GM21381 (cell line): ENCODE measurements around the gene SPEF2.
"Not testable (repeated sequence)": the region's sequence is repeated elsewhere in the genome, so short reads cannot be mapped to it uniquely, and the experiment has no call there.

Experiments
- ATAC-seq: cut with Tn5 transposase; IDR thresholded peaks from one replicate; pipeline ENCODE4 v1.9.1; 2021; ENCODE audit warnings: mild to moderate bottlenecking, moderate library complexity; ENCODE audit not compliant: unreplicated experiment

SPEF2 gene

DNA sequence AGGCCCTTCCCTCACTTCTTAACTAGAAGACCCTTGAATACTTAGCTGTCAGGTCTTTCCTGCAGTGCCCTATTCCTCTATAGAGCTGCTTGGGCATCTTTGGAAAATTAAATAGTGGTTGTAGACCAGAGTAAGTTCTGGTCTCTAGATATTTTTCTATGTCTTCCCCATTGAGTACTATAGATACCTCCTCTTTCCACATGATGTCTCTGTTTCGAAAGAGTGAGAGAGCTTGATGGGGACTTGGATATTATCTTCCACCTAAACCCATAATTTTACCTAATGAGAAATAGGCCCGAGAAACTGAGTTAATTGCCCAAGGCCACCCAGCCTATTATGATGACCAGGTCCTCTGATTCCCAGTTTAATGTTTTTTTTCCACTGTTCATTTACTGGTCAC, 40.2 kb downstream of the SPEF2 start:
- ATAC-seq = no peak

DNA sequence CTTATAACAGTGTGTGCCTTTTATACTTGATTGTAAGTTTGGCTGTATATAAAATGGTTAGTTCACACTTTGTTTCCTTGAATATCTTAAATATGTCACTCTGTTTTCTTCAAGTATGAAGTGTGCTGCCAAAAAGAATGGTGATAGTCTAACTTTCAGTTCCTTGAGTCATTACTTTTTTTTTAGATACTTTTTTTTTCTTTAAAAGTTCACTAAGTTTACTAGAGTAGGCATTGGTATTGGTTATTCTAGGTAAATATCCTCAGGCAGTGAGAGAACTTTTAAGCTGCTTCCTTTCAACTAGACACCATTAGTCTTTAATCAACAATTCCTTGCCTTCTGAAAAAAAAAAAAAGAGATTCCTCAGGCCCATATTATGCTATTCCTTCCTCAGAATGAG, 41.9 kb downstream of the SPEF2 start:
- no peak for ATAC-seq

DNA sequence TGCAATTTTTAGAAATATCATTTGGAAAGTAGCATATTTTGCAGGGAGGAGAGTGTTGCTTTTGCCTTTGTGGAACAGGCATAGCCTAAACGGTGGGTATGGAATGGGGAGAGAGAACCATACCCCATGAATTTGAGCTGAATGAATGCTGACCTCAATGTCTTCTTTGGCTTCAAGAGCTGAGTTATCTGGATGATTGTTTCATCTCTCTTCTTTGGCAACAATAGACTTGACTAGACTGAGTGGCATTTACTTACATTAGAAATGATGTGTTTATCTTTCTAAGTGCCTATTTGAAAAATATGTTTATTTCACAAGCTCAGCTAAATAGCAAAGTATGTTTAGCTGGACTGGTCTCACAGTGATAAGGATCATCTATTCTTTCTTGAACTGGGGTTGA, 42.8 kb downstream of the SPEF2 start:
- no peak for ATAC-seq

DNA sequence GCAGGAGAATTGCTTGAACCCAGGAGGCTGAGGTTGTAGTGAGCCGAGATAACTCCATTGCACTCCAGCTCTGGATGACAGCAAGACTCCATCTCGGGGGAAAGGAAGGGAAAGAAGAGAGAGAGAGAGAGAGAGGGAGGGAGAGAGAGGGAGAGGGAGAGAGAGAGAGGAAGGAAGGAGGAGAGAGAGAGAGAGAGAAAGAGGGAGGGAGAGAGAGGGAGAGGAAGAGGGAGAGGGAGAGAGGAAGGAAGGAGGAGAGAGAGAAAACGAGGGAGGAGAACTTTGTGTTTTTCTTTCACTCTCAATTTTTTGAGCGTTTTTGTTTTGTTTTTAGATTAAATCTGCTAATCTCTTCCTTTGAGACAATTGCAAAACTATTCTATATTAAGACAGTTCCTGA, 46.9 kb downstream of the SPEF2 start:
- no peak for ATAC-seq

GRCh38 chr5:35665096-35665495, 47.4 kb downstream of the SPEF2 start:
- ATAC-seq = no peak

GRCh38 chr5:35668319-35668718, 50.7 kb downstream of the SPEF2 start:
- ATAC-seq = no peak

- ATAC-seq = no peak
Measured at GRCh38 chr5:35668794-35669193, 51.1 kb downstream of the SPEF2 start.

- ATAC-seq = no peak
Measured at GRCh38 chr5:35671541-35672295, 54.1 kb downstream of the SPEF2 start.

DNA sequence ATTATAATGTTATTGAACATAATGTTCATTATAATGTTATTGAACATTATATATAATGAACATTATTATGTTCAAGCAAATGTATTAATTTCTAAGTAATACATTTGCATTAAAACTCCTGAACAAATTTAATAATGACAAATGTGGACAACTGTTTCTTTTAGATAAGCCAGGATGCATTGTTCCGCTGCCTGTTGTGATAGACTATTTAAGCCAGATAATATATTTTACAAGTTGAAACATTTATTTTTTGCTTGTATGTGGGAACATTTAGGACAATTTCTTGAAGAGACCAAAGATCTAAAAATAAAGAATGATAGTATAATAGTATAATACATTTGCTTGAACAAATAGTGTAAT, 54.6 kb downstream of the SPEF2 start:
- not testable (repeated sequence) for ATAC-seq

DNA sequence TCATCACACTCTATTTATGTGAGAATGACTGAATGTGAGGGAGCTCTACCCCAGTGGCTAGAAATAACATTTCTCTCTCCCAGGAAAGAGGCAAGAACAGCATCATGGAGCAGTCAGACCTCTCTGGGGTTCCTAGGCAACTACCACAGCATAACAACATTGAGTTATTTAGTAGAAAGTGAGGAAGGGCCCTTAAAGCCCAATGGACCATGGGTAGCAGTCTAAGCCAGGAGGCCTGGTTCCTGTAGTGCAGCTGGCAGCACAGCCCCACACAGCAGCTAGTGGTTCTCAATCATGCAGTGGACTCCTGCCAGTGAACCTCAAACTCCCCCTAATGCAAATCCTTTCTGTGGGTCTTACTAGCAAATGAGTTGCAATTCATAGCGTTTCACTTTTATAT, 55.3 kb downstream of the SPEF2 start:
- no peak for ATAC-seq

DNA sequence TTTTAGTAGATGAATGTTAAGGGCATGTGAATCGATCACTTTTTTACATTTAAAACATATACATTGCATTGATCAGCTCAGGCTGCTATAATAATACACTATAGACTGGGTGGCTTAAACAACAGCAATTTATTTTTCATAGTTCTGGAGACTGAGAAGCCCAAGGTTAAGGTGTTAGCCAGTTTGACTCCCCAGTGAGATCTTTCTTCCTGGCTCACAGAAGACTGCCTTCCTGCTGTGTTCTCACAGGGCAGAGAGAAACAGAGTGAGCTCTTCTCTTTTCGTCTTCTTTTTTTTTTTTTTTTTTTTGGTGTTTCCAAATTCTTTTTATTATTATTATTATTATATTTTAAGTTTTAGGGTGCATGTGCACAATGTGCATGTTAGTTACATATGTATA, 56.4 kb downstream of the SPEF2 start:
- no peak for ATAC-seq

DNA sequence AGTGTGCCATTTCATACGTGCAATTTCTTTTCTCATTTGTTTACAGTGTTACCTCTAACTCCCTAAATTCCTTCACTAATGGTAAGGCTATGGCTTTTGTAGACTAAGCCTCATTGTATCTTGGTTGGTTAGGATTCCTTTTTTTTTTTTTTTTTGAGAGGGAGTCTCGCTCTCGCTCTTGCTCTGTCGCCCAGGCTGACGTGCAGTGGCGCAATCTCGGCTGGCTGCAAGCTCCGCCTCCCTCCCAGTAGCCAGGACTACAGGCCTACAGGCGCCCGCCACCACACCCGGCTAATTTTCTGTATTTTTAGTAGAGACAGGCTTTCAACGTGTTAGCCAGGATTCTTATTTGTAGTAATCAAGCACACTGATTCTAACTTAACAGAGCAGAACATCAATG, 57.7 kb downstream of the SPEF2 start:
- no peak for ATAC-seq

GRCh38 chr5:35677878-35678277, 60.2 kb downstream of the SPEF2 start:
- no peak for ATAC-seq

- no peak for ATAC-seq
Measured at GRCh38 chr5:35678661-35679060, 61.0 kb downstream of the SPEF2 start.

DNA sequence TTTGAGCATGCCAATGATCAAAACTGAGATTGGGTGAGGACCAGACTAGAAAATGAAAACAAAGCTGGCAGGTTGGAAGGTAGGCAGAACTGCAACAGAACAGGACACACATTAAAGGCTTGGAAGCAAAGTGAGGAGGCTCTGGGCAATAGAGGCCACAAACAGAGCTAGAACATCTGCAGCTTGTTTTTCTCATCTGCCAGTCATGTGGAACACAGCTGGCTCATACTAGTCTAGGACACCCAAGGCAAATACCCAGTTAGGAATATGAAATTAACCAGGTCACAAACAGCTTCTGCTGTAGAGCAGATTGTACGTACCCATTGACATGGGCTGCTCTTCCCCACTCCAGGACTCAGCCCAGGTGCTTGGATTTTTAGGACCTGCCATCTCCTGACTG, 61.7 kb downstream of the SPEF2 start:
- no peak for ATAC-seq

DNA sequence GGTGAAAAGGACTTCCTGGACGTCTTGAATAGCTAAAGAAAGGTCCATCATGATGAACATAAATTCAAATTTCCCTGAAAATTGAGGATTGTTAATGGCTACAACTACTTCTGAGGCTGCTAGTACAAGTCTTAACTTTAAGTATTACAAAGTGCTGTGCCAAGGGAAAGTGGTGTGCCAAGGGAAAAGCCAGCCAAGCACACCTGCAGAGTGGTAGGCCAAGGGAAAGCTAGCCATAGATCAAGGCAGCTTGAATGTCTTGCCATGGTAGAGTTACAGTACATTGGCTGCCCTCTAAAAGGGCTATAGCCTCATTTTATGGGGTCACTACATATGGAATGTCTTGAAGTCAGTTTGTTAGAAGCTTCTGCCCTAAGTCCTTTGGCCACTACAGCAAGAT, 64.2 kb downstream of the SPEF2 start:
- no peak for ATAC-seq

DNA sequence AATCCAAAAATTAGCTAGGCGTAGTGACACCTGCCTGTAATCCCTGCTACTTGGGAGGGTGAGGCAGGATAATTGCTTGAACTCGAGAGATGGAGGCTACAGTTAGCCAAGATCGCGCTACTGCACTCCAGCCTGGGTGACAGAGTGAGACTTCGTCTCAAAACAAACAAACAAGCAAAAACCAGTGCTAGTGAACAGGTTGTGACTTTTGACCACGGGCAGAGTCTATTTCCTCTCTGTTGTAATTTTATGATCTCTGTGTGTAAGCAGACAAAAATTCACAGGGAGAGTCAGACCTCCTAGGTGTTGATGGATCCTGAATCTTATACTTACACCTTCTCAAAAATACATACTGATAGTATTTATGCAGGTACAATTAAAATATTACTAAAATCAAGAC, 65.8 kb downstream of the SPEF2 start:
- ATAC-seq = no peak

DNA sequence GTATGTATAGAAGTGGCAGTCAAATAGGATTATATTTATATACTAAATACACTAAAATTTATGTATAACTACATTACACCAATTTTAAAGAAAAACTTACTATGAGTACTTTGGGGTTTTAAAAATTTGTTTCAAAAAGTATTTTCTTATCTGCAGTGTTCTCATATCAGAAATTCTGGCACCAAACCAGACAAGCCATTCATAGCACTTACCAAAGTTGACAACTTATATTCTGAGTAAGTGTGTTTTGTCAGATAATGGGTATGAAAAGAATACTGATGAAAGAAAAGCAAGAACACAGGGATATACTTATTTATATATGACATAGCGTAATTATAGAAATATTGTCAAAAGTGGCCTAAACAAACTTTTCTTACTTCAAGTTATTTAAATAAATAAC, 67.5 kb downstream of the SPEF2 start:
- no peak for ATAC-seq

DNA sequence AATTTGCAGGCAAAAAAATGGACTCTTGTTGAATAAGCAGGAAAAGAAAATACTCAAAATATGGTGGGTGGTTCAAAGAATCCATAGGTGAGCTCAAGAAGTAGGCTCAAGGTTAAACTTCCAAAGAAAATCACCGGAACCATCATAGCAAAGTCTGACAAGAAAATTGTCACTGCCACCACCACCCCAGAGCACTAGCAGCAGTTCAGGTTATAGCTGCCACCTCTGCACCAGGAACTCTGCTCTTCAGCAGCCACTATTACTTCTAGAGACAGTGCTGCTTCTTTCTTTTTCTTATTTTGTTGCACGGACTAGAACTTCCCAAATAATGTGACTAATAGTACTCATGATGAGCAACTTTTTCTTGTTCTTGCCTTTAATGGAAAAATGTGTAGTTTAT, 70.3 kb downstream of the SPEF2 start:
- ATAC-seq = no peak

- no peak for ATAC-seq
Measured at GRCh38 chr5:35694481-35694880, 76.8 kb downstream of the SPEF2 start.

GRCh38 chr5:35698047-35698808, 80.6 kb downstream of the SPEF2 start:
- no peak for ATAC-seq

DNA sequence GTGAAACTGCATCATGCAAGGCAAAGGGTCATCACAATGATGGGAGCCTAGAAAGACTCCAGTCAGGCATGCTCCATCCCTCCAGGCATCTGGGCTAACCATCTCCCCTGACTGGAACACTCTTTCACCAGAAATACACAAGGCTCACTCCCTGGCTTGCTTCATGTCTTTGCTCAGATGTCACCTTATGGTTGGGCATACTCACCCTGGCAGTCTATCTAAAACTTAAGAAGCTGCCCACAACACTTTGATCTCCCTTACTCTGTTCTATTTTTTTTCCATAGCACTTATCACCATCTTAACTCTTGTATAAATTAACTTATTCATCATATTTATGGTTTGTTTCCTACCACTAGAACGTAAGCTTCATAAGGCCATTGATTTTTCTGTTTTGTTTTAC, 90.0 kb downstream of the SPEF2 start:
- no peak for ATAC-seq

DNA sequence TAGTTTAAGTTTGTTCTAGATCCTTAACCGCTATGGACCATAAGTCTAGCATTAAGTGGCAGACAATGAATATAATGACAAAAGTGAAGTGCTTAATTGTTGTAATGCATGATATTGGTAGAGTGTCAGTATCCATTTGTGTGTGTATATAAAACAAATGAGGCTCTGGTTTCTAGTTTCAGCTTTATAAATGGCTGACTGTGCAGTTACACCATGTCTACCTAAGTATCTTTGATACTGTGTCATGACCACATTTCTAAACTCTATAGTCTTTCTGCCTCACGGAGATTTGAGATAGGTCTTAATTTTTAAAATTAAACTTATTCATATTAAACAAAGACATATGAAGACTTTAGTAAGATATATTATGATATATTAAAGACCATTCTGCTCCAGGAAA, 92.0 kb downstream of the SPEF2 start:
- ATAC-seq = no peak
